Measurements from ENCODE around the gene RFX5. TPM values are rescaled to one million over a fixed set of nuclear protein-coding genes. Genes with fewer than 3 reads are reported as not detected.

RFX5 gene
- total RNA-seq, 1 experiment from 2014 or later, result 52.7 TPM

DNA sequence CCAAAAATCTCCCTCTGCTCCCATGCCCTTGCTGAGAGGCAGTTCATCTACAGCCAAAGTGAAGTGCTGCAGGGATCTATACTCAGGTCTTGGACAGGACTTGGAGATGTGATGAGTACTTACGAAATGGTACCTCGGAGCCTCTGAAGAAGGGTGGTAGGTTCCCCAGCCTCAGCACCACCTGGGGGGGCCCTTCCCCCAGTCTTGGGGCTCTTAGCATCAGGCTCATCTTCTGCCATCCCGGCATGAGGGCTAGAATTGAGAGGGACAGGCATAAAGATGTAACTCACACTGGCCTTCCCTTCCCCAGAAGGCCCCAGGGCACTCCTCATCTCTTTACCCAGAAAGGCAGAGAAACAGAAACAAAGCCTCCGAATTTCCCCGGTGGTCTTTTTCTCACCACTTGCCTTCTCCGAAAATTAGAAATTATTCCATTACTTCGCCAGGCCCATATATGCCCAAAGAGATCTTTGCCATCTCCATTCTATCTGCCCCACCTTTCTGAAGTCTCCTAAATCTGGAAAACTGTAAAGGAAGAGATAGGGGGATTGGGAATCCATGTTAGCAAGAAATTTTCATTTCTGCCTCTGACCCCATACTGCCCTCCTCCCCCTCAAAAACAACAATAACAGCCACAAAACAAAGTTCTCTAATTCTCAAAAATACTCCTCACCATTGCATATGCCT lies 827 bp downstream of the RFX5 start (continued):
- TF ChIP-seq YY1 (IDR thresholded peaks at IDR 0.05; ENCODE audit: extremely low read depth, insufficient replicate concordance, low read depth, low read length) (no peak), TCF7L2 (IDR thresholded peaks at IDR 0.05; ENCODE audit: borderline replicate concordance, extremely low read depth, insufficient read depth, insufficient read length) (no peak), POLR2AphosphoS5 (IDR thresholded peaks at IDR 0.05; ENCODE audit: low read depth, low read length) (no peak), EGR1 (IDR thresholded peaks at IDR 0.05; ENCODE audit: low read depth) (no peak), CEBPB (IDR thresholded peaks at IDR 0.05; ENCODE audit: low read depth) (no peak), FOSL1 (IDR thresholded peaks at IDR 0.05; ENCODE audit: low read depth) (no peak), CBX3 (IDR thresholded peaks at IDR 0.05; ENCODE audit: low read depth) (no peak)

DNA sequence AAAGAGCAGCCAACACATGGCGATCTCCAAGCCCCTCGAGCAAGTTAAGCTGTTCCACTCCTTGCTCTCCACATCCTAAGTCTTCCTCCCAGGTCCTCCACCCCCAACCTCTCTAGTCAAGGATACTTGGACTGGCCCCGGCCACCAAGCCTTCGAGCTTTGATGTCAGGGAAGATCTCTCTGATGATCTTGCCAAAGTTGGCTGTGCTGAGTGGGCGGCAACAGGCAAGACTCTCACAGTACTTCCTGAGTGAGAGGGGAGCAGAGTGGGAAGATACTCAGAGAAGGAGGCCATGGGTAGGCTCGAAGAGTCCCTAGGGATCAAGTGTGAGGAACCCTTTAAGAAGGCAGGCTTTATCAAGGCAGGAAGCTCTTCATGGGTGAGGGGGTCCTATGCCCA lies 2.8 kb downstream of the RFX5 start:
- Histone ChIP-seq H3K9me3 (ENCODE audit: control insufficient read depth in 1 of 2, insufficient read depth in 1 of 2, low read depth in 1 of 2, low read length in 2 of 2) (no peaks in the 10 kb centered on the region), H3K36me3 (ENCODE audit: control insufficient read depth in 1 of 2, insufficient read depth in 2 of 2, low read length in 2 of 2) (peaks cover 10 to 16% of the 10 kb centered on the region in 2 experiments; a peak in 1 of 4 replicates), H3K4me1 (ENCODE audit: control insufficient read depth in 1 of 2, insufficient read depth in 2 of 2, low read length in 2 of 2) (peaks cover 5 to 39% of the 10 kb centered on the region in 2 experiments), H3K27me3 (ENCODE audit: insufficient read depth, low read length) (no peaks in the 10 kb centered on the region), H3K9me2 (ENCODE audit: insufficient read depth) (no peaks in the 10 kb centered on the region), H3K9ac (ENCODE audit: low read length) (no peak overlapping the region), H3K4me2 (ENCODE audit: low read length) (no peak overlapping the region), H3K4me3 (replicated peaks in 1 of 2; ENCODE audit: low read depth in 1 of 2, low read length in 2 of 2) (no peak overlapping the region), H3K79me2 (ENCODE audit: insufficient read depth, low read length) (no peaks in the 10 kb centered on the region), H4K20me1 (ENCODE audit: insufficient read depth) (no peaks in the 10 kb centered on the region), H3K27ac (ENCODE audit: low read depth, low read length) (no peak overlapping the region), H2AFZ (ENCODE audit: low read depth, low read length, poor library complexity, severe bottlenecking) (no peak overlapping the region)
- no peak for ATAC-seq
- DNase-seq (ENCODE audit: low read depth, low spot score), result no peak
- ChIA-PET POLR2A (no interaction called here), RAD21 (ENCODE audit: low non-redundant PET in 1 of 2, low total read pairs in 2 of 2, uncharacterized antibody in 2 of 2, unreplicated experiment in 2 of 2) (no interaction called here), CTCF (no interaction called here)
- BruUV-seq (replicated peaks), result no TSS peak
- intact Hi-C loops (cut with micrococcal nuclease), result no loop called here
- TF ChIP-seq SP1 (IDR thresholded peaks at IDR 0.05; ENCODE audit: low read depth) (no peak), EZH2 (IDR thresholded peaks at IDR 0.05) (no peak), CEBPB (IDR thresholded peaks at IDR 0.05; ENCODE audit: low read depth) (no peak), JUND (IDR thresholded peaks at IDR 0.05) (no peak), POLR2A (IDR thresholded peaks at IDR 0.05; ENCODE audit: borderline replicate concordance, extremely low read depth, insufficient read depth, insufficient read length) (no peak), SIN3A (IDR thresholded peaks at IDR 0.05; ENCODE audit: low read depth) (no peak), EGR1 (IDR thresholded peaks at IDR 0.05; ENCODE audit: low read depth) (no peak), ZNF274 (IDR thresholded peaks at IDR 0.05; ENCODE audit: low read depth, low read length) (no peak), ZFX (IDR thresholded peaks at IDR 0.05) (no peak), SRF (IDR thresholded peaks at IDR 0.05; ENCODE audit: low read depth) (no peak), FOSL1 (IDR thresholded peaks at IDR 0.05; ENCODE audit: low read depth) (no peak), TCF7L2 (IDR thresholded peaks at IDR 0.05; ENCODE audit: borderline replicate concordance, extremely low read depth, insufficient read depth, insufficient read length) (no peak)
- TF ChIP-seq, protein P1, sequence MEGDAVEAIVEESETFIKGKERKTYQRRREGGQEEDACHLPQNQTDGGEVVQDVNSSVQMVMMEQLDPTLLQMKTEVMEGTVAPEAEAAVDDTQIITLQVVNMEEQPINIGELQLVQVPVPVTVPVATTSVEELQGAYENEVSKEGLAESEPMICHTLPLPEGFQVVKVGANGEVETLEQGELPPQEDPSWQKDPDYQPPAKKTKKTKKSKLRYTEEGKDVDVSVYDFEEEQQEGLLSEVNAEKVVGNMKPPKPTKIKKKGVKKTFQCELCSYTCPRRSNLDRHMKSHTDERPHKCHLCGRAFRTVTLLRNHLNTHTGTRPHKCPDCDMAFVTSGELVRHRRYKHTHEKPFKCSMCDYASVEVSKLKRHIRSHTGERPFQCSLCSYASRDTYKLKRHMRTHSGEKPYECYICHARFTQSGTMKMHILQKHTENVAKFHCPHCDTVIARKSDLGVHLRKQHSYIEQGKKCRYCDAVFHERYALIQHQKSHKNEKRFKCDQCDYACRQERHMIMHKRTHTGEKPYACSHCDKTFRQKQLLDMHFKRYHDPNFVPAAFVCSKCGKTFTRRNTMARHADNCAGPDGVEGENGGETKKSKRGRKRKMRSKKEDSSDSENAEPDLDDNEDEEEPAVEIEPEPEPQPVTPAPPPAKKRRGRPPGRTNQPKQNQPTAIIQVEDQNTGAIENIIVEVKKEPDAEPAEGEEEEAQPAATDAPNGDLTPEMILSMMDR (IDR thresholded peaks at IDR 0.05 in 2 of 3, conservative IDR thresholded peaks at IDR 0.05 in 1 of 3; ENCODE audit: borderline replicate concordance in 1 of 3, insufficient read depth in 1 of 3, low read depth in 2 of 3, low read length in 2 of 3), result no peak
- TF ChIP-seq, protein P2, sequence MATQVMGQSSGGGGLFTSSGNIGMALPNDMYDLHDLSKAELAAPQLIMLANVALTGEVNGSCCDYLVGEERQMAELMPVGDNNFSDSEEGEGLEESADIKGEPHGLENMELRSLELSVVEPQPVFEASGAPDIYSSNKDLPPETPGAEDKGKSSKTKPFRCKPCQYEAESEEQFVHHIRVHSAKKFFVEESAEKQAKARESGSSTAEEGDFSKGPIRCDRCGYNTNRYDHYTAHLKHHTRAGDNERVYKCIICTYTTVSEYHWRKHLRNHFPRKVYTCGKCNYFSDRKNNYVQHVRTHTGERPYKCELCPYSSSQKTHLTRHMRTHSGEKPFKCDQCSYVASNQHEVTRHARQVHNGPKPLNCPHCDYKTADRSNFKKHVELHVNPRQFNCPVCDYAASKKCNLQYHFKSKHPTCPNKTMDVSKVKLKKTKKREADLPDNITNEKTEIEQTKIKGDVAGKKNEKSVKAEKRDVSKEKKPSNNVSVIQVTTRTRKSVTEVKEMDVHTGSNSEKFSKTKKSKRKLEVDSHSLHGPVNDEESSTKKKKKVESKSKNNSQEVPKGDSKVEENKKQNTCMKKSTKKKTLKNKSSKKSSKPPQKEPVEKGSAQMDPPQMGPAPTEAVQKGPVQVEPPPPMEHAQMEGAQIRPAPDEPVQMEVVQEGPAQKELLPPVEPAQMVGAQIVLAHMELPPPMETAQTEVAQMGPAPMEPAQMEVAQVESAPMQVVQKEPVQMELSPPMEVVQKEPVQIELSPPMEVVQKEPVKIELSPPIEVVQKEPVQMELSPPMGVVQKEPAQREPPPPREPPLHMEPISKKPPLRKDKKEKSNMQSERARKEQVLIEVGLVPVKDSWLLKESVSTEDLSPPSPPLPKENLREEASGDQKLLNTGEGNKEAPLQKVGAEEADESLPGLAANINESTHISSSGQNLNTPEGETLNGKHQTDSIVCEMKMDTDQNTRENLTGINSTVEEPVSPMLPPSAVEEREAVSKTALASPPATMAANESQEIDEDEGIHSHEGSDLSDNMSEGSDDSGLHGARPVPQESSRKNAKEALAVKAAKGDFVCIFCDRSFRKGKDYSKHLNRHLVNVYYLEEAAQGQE (IDR thresholded peaks at IDR 0.05; ENCODE audit: low read depth), result no peak
- TF ChIP-seq, protein P3, sequence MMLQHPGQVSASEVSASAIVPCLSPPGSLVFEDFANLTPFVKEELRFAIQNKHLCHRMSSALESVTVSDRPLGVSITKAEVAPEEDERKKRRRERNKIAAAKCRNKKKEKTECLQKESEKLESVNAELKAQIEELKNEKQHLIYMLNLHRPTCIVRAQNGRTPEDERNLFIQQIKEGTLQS (IDR thresholded peaks at IDR 0.05), result no peak
- TF ChIP-seq, protein P4, sequence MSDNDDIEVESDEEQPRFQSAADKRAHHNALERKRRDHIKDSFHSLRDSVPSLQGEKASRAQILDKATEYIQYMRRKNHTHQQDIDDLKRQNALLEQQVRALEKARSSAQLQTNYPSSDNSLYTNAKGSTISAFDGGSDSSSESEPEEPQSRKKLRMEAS (IDR thresholded peaks at IDR 0.05), result no peak

All from HCT116 (cell line).